Neutrophil (primary cell): ENCODE data around the gene VWA8.

Experiments used
- H3K27ac ChIP-seq: fragments of 200-600 bp; sonication (generic); 2 replicates; pipeline ENCODE4 v1.5.1; 2016; ENCODE audit warnings: mild to moderate bottlenecking, moderate library complexity
- H3K27me3 ChIP-seq: fragments of 200-600 bp; sonication (generic); 2 replicates; pipeline ENCODE4 v1.6.0; 2016; ENCODE audit warnings: mild to moderate bottlenecking
- H3K36me3 ChIP-seq: fragments of 200-600 bp; sonication (generic); 2 replicates; pipeline ENCODE4 v1.5.1; 2017
- H3K4me1 ChIP-seq, 2 experiments: fragments of 200-600 bp in 1 of 2; sonication (generic) in 1 of 2; 1 replicate in 1 of 2; 2 replicates in 1 of 2; pipeline versions ENCODE4 v1.5.1 to v1.6.1; 2013 to 2016; ENCODE audit warnings: low read depth in 1 of 2, low read length in 1 of 2, mild to moderate bottlenecking in 1 of 2, moderate library complexity in 1 of 2; ENCODE audit not compliant: control insufficient read depth in 1 of 2, insufficient read depth in 1 of 2
- H3K4me3 ChIP-seq, 2 experiments: fragments of 200-600 bp in 1 of 2; sonication (generic) in 1 of 2; 1 replicate in 1 of 2; 2 replicates in 1 of 2; pipeline ENCODE4 v1.5.1; 2013 to 2016; ENCODE audit warnings: low read depth in 1 of 2, low read length in 1 of 2, mild to moderate bottlenecking in 1 of 2, moderate library complexity in 1 of 2
- H3K9me3 ChIP-seq: fragments of 200-600 bp; sonication (generic); 2 replicates; pipeline ENCODE4 v1.5.1; 2016
- TF ChIP-seq, protein P1 (sequence below): fragments of 200-600 bp; sonication (generic); IDR thresholded peaks from 2 replicates; pipeline ENCODE4 v1.5.1; 2016; ENCODE audit warnings: antibody characterized with exemption

Gene VWA8

DNA sequence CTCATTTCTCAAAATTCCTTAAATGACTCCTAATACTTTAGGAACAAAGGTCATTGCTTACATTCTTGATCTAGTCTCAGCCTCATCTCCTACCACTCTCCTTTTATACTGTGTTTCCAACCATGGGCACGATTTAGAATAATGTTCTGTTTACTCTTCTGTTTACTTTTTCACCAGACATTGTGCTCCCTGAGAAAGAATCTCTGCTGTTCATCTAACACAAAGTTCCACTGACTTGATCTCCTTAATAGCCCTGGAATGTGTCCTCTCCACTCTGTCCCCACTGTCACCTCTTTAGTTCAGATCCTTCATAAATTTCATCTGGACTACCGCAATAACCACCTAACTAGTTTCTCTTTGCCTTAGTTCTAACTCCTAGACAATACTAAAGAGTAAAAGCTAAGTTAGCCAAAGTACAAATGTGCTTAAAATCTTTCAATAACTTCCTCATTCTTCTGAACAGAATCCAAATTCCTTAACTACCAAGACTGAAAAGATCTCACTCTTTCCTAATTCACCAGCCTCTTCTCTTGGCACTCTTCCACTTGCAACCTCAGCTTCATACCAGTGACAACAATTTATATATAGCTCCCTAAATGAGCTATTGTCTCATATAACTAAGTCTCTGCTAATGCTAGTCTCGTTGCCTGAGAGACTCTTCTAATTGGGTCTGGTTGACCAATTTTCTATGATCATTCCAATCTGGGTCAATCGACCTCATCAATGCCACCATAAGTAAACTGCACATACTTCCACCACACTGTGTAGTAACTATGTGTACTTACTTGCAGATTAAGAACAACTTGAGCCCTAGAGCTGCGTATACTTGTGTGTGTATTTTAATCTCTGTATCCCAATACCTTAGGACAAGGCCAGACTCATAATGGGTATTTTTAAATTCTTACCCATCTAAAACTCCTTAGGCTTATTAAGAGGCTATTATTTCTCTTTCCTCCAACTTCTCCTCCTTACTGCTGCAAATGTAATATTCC is 179.9 kb downstream of the VWA8 start:
- Histone ChIP-seq H3K4me1 (no peaks in the 10 kb centered on the region), H3K4me3 (no peak overlapping the region)

DNA sequence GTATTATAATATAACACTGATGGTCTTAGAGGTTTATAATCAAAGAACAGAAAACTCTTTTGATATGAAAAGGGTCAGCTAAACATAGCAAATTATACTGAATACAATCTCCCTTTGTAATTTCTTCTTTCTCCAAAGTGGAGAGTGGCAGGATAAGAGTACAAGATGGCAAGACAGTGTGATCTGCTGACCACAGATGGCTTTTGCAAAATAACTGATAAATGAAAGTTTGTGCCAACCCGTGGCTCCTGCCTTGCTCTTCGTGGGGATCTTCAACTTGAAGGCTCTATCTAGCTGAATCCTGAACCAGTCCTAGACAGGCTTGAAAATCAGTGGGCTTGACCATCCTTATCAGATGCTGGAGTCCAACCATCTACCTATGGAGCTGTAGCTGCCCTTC is 185.7 kb downstream of the VWA8 start:
- H3K27me3 ChIP-seq: no peaks in the 10 kb centered on the region
- H3K27ac ChIP-seq: no peak overlapping the region
- no peak overlapping the region for H3K4me3 ChIP-seq
- no peaks in the 10 kb centered on the region for H3K9me3 ChIP-seq
- H3K4me1 ChIP-seq: no peaks in the 10 kb centered on the region
- TF ChIP-seq, protein P1, sequence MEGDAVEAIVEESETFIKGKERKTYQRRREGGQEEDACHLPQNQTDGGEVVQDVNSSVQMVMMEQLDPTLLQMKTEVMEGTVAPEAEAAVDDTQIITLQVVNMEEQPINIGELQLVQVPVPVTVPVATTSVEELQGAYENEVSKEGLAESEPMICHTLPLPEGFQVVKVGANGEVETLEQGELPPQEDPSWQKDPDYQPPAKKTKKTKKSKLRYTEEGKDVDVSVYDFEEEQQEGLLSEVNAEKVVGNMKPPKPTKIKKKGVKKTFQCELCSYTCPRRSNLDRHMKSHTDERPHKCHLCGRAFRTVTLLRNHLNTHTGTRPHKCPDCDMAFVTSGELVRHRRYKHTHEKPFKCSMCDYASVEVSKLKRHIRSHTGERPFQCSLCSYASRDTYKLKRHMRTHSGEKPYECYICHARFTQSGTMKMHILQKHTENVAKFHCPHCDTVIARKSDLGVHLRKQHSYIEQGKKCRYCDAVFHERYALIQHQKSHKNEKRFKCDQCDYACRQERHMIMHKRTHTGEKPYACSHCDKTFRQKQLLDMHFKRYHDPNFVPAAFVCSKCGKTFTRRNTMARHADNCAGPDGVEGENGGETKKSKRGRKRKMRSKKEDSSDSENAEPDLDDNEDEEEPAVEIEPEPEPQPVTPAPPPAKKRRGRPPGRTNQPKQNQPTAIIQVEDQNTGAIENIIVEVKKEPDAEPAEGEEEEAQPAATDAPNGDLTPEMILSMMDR: no peak
- no peaks in the 10 kb centered on the region for H3K36me3 ChIP-seq

More for the DNA sequence above, 179.9 kb downstream of the VWA8 start:
- Histone ChIP-seq H3K27me3 (no peaks in the 10 kb centered on the region), H3K9me3 (no peaks in the 10 kb centered on the region), H3K36me3 (no peaks in the 10 kb centered on the region), H3K27ac (no peak overlapping the region)
- TF ChIP-seq, protein P1: no peak

DNA sequence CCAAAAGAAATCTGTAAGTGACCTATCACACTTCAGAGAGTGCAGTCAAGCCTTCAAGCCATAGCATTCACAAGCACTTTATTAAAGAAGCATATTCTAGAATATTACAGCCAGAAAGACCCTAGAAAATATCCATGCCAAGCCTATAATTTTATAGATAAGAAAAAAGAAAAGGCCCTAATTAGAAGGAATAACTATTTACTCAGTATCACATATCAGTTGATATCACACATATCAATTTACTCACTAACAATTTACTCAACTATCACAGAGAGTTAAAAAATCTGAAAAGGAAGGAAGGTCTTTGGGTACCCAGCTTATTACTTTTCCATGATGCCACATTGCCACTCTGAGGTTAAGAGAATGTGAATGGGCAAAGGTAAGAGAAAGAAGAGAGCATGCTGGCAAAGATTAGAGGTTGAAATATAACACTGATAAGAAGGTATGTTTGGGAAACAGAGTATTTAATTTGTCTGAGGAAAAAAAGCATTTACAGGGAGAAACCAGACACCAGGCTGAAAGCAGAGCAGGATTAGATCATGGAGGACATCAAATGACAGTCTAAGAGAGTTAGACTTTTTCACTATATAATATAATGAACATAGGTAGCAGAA is 186.2 kb downstream of the VWA8 start:
- H3K27ac ChIP-seq: no peak overlapping the region
- H3K4me3 ChIP-seq: no peak overlapping the region
- no peaks in the 10 kb centered on the region for H3K27me3 ChIP-seq
- no peaks in the 10 kb centered on the region for H3K9me3 ChIP-seq
- TF ChIP-seq, protein P1: no peak
- H3K4me1 ChIP-seq: no peaks in the 10 kb centered on the region
- no peaks in the 10 kb centered on the region for H3K36me3 ChIP-seq

DNA sequence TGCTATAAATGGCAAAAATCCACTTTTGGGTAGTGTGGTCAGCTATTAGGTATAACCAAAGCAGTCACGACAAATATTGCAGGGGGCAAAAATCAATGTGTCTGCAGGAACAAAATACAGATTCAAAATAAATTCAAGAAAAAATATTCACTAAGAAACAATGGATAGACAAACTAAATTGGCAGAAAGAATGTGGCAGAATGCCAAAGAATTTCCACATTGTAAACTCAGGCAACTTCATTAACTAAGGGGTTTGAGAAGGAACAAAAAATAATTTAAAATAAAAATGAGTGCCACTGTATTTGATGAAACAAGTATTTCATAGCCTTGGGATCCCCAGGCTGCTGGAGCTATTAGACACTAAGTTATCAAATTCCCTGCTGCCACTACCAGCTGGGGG is 193.1 kb downstream of the VWA8 start:
- TF ChIP-seq, protein P1: no peak
- no peak overlapping the region for H3K27ac ChIP-seq
- no peaks in the 10 kb centered on the region for H3K9me3 ChIP-seq
- H3K36me3 ChIP-seq: no peaks in the 10 kb centered on the region
- no peaks in the 10 kb centered on the region for H3K4me1 ChIP-seq
- no peak overlapping the region for H3K4me3 ChIP-seq
- no peaks in the 10 kb centered on the region for H3K27me3 ChIP-seq

DNA sequence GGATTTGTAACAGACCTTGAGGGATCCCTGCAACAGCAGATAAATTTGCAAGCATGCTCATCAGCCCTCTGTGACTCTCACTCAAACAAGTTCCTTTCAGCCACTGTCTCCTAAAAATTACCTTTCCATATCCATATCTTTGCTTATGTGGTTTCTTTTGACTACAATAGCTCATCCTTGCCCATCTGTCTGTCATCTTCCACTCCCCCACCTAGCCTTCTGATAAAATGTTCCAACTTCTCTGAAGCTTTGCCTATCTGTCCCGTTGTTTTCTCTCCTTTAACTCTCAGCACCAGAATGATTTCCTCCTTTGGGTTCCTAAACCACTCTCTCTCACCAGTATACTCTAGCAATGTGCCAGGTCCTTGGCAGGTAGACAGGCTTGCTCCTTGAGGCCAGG is 194.5 kb downstream of the VWA8 start:
- no peaks in the 10 kb centered on the region for H3K9me3 ChIP-seq
- no peaks in the 10 kb centered on the region for H3K4me1 ChIP-seq
- TF ChIP-seq, protein P1: no peak
- H3K27me3 ChIP-seq: no peaks in the 10 kb centered on the region
- no peak overlapping the region for H3K27ac ChIP-seq
- H3K36me3 ChIP-seq: no peaks in the 10 kb centered on the region
- no peak overlapping the region for H3K4me3 ChIP-seq
